NCI-H2227 treated with DMSO at 0.1 percent for 48 hours (cell line): ENCODE data around the gene LCORL.
"Not testable (repeated sequence)": the region's sequence is repeated elsewhere in the genome, so short reads cannot be mapped to it uniquely, and the experiment has no call there.

ENCODE experiments used
- DNase-seq: peaks from one replicate; lab custom pipeline; 2025; lab: John Stamatoyannopoulos, UW

The LCORL gene

DNA sequence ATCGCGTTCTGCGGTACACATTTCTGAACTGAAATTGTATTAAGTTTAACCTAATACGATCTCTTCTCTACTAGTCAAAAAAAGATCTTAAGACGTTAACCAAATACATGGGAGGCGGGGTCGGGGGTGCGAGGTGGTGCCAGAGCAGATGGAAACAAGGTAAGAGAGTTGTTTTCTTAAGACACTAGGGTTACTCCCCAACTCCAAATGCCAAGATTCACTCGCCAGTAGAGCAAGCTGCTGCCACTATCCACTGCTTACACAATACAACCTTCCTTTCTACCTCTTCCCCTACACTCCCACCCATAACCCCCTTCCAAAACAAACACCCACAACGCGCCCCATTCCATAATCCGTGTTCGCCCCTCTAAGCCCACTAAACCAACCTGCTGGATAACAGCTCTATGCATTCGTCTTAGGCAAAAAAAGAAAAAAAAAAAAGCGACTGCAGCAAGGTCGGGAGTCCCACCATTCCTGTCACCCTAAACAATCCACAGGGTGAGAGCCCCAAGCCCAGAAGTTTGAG is 1.3 kb downstream of the LCORL start:
- DNase-seq = no peak

DNA sequence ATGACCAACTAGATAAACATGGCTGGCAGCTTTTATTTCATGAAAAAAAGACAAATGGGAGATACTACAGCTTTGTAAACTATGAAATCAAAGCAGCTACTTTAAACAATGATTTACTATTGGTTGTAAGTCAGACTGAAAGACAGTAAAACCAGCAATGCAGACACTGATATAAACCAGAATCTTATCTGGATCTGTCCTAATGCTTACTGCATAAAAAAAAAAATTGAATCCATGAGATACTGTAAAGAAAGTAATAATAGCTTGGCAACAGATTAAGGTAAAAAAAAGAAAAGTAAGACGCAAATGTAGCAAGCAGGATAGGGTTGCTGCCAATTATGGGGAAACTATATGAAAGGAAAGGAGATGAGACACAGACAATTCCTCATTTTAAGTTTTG is 7.3 kb downstream of the LCORL start:
- DNase-seq = no peak

DNA sequence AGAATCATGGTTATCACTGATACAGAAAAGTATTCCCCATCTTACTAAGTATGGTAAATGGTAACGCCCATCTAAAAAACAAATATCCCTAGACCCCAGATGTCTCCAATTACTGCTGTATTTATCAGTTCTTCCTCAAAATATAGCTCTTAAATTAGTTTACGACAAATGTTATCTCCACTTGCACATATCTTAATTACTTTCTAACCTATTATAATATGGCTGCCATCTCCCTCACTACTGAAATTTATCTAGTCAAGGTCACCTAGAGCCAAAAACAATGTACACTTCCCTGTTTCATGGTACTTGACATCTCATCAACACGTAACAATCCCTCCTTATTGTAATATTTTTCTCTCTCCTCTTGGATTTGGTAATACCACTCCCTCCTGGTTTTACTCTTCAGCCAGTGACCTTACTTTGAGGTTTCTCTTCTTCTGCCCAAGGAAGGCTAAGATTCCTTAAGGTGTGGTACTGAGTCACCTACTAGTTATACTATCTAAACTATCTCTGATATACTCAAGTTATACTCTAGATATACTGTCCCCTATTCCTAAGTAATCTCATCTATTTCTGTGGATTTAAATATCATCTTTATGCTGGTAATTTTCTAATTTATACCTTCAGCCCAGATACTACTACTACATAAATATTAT is 8.6 kb downstream of the LCORL start:
- DNase-seq = no peak

DNA sequence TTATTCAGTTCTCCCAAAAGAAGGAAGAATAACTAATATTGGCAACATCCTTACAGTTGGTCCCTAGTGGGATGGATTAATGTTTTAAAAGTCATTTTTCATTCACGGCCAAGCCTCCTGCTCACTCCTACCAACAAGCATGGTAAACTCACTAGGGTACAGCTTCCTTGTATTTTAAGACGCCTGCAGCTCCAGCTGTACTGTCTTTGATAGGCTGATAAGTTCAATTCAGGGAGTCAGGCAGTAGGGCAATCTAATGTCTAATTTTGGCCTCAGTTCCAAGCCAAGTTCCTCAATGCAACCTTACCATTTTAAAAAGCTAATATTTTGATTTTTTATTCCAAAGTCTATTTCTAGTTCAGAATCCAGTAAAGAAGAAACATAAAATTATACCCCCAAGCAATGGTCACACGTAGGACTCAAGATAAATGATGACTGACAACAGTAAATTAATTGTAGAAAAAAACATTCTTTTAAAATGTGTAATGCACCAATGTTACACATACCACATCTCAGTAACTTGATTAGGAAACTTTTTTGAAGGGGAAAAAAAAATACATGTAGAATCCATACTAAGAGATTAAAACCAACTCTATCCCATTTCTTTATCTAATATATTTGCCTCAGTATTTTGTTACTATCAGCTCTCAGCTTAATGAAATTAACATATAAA is 9.3 kb downstream of the LCORL start:
- no peak for DNase-seq

DNA sequence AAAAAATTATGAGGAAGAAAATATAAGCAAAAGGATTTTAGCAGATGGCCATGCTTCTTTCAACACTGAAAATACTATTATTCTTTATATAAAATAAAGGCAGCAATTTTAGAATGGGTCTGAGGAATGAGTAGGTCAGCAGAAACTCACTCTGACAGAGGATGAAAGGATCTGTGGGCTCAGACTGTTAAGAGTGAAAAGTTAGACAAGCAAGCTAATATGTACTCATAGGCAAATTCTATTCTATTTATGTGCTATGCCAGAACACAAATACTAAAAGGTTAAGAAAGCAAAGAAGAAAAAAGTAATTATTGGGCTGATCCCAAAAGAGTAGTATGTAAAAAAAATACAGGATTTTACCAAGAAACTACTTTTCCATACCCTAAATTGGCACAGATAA is 13.9 kb downstream of the LCORL start:
- no peak for DNase-seq

DNA sequence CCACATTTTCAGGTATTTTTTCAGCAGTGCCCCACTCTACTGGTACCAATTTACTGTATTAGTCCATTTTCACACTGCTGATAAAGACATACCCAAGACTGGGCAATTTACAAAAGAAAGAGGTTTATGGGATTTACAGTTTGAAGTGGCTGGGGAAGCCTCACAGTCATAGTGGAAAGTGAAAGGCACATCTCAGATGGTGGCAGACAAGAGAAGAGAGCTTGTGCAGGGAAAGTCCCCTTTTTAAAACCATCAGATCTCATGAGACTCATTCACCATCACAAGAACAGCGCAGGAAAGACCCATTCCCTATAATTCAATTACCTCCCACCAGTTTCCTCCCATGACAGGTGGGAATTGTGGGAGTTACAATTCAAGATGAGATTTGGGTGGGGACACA is 15.1 kb downstream of the LCORL start:
- DNase-seq = not testable (repeated sequence)

DNA sequence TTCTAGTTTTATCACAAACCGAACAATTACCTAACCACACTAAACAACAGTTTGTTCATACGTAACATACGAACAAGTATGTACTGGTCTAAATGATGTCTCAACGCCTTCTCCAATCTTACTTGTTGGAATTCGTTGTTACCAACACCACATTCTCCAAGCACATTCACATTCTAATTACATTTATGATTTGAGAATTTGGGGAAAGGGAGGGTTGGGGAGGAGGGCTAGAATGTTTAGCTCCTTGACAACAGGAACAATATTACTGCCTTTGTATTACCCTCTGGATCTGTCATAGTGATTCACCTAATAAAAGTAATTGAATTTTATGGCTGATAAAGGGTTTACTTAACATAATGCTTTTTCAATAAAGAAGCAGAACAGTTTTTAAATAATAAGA is 24.4 kb downstream of the LCORL start:
- DNase-seq = no peak

DNA sequence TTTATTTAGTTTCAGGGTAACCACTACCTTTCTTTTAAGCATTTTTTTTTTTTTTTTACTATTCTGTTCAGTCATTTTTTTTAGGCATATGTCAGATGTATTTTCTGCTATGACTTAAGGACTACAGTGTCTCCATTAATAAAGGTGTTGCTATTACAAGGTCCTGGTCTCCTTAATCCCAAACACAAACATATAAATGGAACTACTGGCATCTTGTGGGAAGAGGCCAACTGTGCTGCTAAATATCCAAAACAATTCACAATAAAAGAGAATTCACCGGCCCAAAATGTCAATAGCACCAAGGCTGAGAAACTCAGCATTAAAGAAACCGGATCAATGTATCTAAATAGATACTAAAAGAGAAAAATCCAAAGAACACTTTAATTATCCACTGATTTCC is 26.4 kb downstream of the LCORL start:
- DNase-seq = no peak

DNA sequence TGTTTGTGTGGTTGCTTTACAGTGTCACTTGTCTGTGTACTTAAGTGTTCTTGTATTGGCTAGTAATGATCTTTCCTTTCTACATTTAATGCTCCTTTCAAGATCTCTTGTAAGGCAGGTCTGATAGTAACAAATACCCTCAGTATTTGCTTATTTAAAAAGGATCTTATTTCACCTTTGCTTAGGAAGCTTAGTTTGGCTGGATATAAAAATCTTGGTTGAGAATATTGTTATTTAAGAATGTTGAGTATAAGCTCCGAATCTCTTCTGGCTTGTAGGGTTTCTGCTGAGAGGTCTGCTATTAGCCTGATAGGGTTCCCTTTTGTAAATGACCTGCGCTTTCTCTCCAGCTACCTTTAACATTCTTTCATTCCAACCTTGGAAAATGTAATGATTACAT is 35.7 kb downstream of the LCORL start:
- no peak for DNase-seq

DNA sequence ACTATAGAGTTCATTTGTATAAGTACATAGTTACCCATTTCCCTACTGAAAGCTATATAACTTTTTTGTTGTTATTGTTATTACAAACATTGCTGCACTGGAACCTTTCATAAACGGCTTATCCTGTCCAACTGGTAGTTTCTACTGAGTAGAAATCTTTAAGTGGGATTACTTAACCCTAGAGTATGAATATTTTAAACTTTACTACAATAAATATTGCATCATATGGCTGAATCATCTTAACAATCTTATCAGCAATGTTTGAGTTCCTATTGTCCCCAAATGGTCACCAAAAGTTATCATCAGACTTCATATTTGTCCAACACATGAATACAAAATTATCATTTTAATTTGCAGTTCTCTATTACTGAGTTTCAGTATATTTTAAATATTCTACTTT is 40.5 kb downstream of the LCORL start:
- DNase-seq = no peak

DNA sequence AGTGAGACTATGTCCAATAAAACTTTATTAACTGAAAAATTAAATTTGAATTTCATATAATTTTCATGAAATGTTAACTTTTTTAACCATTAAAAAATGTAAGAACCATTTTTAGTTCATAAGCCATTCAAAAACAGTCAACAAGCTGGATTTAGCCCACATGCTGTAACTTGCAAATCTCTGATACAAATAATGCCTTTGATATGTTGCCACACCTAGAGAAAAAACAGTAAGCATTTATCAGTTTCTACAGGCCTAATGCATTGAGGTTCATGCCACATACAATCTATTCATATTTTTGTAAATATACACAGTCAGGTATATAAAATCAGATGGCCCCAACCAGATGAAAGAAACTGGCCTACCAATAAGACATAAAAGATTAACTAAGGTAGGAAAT is 52.8 kb downstream of the LCORL start:
- no peak for DNase-seq

DNA sequence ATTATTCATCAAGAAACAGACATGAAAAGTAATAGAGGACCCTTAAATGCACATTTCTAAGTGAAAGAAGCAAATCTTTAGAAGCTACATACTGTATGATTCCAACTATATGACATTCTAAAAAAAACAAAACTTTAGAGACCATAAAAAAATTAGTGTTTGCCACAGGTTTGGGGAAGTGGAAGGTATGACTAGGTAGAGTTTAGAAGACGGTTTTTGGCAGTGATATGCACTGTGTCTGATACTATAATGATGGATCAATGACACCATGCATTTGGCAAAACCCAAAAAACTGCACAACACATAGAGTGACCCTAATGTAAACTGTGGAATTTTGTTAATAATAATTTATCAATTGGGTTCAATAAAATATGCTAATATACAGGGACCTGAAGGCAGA is 54.5 kb downstream of the LCORL start:
- no peak for DNase-seq

DNA sequence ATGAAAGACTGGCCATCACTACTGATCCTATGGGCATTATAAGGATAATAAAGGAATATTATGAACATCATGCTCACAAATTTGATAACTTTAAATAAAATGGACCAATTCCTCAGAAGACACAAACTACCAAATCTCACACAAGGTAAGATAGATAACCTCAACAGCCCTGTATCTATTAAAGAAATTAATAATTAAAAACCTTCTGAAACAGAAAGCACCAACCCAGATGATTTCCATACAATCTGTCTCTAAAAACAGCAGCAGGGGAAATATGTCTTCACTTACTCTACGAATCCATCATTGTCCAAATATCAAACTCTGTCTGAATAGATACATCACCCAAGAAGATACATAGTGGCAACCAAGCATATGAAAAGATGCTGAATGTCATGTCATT is 55.2 kb downstream of the LCORL start:
- DNase-seq = no peak

DNA sequence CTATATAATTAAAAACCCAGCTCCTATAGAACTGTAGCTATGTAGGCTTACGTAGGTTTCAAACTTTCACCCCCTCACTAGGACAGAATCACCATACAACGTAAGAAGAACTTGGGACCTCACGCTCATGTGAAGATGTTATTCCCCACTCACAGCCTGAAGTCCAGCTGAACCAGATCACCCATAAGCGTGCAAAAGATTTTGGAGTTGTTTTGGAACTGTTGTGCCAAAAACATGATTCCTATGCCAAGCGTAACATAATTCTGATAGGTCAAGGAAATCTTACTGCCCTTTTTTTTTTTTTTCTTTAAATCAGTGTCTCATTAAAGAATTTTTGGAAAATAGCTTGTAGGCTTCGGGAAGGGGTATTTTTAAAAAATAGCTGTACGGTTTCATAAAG is 57.0 kb downstream of the LCORL start:
- DNase-seq = no peak

DNA sequence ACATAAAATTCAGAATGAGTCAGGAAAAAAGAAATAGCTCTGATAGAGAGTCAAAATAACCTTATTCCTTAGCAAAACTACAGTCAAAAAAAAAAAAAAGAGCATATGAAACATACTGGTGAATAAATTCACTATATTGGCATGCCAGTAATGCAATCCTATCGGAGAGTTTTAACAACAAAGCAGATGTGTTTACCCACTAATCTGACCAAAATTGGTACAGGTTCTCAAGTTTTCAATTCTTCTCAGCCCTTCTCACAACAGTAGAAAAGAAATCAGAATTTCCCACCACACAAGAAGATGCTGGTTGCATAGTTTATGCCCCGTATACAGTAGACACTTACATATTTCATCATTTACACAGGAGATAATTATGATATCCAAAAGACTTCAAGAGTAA is 59.4 kb downstream of the LCORL start:
- no peak for DNase-seq

DNA sequence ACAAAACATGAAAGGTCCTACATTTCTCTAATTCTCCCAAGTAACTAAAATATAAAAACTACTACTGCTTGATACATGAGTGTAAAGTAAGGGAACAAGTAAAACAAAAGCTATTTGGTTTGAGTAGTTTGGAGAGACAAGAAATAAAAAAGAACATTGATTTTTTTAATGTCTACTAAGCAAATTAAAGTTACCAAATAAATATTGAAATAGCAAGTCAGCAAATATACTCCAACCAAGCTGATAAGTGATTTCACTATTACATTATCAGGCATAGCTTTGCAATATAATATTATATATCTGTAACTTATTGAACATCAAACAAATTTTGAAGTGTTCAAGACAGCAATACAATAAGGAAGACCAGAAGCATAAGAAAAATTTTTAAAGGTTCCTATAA is 60.3 kb downstream of the LCORL start:
- DNase-seq = no peak

DNA sequence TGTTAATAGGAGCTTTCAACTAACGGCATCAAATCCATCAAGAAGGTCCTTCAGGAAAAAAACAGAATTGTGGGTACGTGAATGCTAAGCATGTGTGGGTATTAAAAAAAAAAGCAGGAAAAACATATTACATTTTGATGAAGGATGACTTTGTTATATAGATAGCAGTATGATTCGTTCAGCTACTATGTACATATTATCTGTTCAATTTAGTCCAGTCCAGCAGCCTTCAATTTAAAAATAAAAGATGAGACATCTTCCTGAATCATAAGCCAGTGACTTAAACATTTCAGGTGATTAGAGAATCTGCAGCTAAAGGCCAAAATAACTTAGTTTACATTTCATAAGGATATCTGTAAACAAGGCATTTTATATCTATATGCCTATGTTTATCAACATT is 63.4 kb downstream of the LCORL start:
- DNase-seq = no peak

DNA sequence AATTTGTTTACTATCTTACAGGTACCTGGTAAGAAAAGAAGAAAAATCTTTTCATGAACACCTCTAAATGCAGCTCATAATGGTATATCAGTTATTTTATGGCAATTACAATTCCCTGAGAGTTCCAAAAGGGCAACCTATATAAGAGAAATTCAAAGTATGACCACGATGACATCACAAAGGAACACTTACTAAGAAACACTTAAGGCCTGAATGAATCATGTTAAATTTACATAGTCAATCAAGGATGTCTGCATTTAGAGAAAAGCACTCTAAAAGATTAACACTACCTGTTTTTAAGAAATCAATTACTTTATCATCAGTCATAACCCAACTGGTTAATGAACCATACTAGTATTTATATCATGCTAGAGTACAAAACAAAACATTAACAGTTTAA is 63.9 kb downstream of the LCORL start:
- DNase-seq = no peak

DNA sequence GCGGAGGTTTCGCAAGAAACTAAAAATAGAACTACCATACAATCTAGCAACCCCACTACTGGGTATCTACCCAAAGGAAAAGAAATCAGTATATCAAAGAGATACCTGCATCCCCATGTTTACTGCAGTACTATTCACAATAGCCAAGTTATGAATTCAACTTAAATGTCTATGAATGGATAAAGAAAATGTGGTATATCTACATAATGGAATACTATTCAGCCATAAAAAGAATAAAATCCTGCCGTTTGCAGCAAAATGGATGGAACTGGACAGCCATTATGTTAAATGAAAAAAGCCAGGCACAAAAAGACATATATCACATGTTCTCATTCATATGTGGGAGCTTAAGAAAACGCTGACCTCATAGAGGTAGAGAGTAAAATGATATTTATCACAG is 65.3 kb downstream of the LCORL start:
- no peak for DNase-seq

DNA sequence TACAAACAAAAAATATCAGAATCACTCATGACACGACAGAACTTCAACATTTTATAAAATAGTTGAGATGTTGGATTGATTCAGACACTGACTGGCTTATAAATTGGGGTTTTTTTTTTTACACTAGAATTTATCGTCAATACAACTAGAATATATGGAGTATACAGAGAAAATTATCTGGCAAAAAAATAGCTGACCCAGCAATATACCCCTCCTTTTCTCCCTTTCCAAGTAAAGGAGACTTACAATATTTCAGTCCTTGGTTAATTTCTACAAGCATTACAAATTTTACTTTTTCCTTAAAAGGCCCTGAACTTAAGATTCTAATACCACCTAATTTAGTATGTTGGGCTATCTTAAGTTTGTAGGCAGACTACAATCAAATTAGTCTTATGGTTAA is 76.3 kb downstream of the LCORL start:
- DNase-seq = no peak

DNA sequence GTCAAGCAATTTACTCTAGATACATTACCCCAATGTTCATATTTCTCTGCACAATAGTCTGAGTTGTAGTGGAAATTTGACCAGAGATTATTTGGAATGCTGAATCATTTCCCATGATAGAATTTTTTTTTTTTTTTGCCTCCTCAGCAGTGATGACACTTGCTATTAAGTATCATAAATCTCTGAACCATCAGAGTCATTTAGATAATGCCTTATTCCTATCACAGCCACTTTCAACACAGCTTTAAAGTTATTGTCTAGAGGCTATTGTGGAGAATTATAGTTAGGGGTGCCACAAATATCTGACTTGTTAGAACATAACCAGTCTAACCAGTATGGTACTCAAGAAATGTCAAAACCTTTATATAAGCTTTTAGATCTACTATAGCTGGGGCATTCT is 79.8 kb downstream of the LCORL start:
- DNase-seq = no peak

DNA sequence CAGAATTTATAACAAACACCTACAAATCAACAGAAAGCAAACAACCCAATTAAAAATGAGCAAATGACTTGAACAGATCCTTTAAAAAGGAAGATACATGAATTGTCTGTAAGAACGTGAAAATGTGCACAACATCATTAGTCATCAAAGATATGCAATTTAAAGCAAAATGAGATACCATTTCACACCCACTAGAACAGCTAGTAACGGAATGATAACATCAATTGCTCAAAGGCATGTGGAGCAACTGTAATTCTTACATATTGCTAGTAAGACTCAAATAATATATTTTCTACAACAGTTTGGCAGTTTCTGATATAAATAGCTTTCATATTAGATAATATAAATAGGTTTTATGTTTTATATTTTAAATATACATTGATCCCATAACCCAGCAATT is 82.5 kb downstream of the LCORL start:
- no peak for DNase-seq

DNA sequence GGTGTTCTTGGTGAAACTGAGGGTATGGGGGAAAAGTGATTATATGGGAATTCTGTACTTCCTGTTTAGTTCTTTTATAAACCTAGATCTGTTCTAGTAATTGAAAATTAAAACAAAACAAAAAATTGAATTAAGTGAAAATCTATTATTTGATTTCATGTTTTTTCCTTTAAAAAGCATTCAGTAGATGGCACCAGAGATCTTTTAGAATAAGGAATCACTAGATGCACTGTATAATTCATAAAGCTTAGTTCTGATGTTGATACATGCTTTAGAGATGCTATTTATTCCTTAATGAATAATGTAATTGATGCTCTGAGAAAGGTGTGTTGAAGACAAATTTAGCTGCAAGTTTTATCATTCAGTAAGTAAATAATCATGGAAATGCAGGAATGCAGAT is 87.3 kb downstream of the LCORL start:
- no peak for DNase-seq

DNA sequence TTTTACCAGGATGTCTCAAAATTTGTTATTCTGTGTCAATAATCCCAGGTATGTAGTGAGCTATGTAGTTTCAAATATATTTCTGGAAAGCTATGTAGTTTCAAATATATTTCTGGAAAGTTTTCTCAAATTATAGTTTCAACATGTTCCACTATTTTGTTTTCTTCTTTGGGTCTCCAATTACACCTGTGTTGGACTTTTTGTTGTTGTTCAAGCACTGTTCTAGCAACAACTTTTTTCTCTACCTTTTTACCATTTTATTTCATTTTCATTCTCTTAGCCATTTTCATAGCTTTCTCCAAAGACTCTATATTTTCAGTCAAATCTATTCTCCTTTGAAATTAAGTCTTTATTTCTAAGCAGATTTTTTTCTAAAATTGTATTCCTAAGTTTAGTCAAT is 88.4 kb downstream of the LCORL start:
- DNase-seq = no peak
